ENCODE data around the gene FCN2. TPM values are rescaled to one million over a fixed set of nuclear protein-coding genes. Genes with fewer than 3 reads are reported as not detected.

The FCN2 gene
- total RNA-seq, result 2.6 TPM

- no peak for DNase-seq (ENCODE audit: low spot score)
Measured at GRCh38 chr9:134880484-134881312, at the start of gene FCN2. Gene FCN2 (plus strand): TSS chr9:134880810. CDS start chr9:134880822, 12 bp downstream.

GRCh38 chr9:134830926-134831720 lies 49.5 kb upstream of the FCN2 start:
- no peak for DNase-seq (ENCODE audit: low spot score)

- no peak for DNase-seq (ENCODE audit: low spot score)
Measured at GRCh38 chr9:134832471-134832870, 48.1 kb upstream of the FCN2 start.

GRCh38 chr9:134833294-134833880 lies 47.2 kb upstream of the FCN2 start:
- DNase-seq (ENCODE audit: low spot score), result no peak

- no peak for DNase-seq (ENCODE audit: low spot score)
Measured at GRCh38 chr9:134834217-134834956, 46.2 kb upstream of the FCN2 start.

- no peak for DNase-seq (ENCODE audit: low spot score)
Measured at GRCh38 chr9:134834957-134835419, 45.6 kb upstream of the FCN2 start.

- DNase-seq (ENCODE audit: low spot score), result peak; percentile 19
Measured at GRCh38 chr9:134835448-134835847, 45.2 kb upstream of the FCN2 start.

- no peak for DNase-seq (ENCODE audit: low spot score)
Measured at GRCh38 chr9:134835987-134836386, 44.6 kb upstream of the FCN2 start.

- DNase-seq (ENCODE audit: low spot score), result no peak
Measured at GRCh38 chr9:134836406-134836970, 44.1 kb upstream of the FCN2 start.

GRCh38 chr9:134837529-134837928 lies 43.1 kb upstream of the FCN2 start:
- DNase-seq (ENCODE audit: low spot score), result no peak

- no peak for DNase-seq (ENCODE audit: low spot score)
Measured at GRCh38 chr9:134838651-134839454, 41.8 kb upstream of the FCN2 start.

- no peak for DNase-seq (ENCODE audit: low spot score)
Measured at GRCh38 chr9:134839455-134840125, 41.0 kb upstream of the FCN2 start.

GRCh38 chr9:134840511-134840910 lies 40.1 kb upstream of the FCN2 start:
- no peak for DNase-seq (ENCODE audit: low spot score)

GRCh38 chr9:134841180-134841904 lies 39.3 kb upstream of the FCN2 start:
- DNase-seq (ENCODE audit: low spot score), result no peak

GRCh38 chr9:134842321-134842720 lies 38.3 kb upstream of the FCN2 start:
- no peak for DNase-seq (ENCODE audit: low spot score)

- DNase-seq (ENCODE audit: low spot score), result no peak
Measured at GRCh38 chr9:134843740-134844139, 36.9 kb upstream of the FCN2 start.

GRCh38 chr9:134844821-134845220 lies 35.8 kb upstream of the FCN2 start:
- no peak for DNase-seq (ENCODE audit: low spot score)

GRCh38 chr9:134846187-134846586 lies 34.4 kb upstream of the FCN2 start:
- no peak for DNase-seq (ENCODE audit: low spot score)

- DNase-seq (ENCODE audit: low spot score), result no peak
Measured at GRCh38 chr9:134846699-134847098, 33.9 kb upstream of the FCN2 start.
